G401.6 (cell line): ENCODE data around the gene MEF2C.

Experiments
- FAIRE-seq: peaks from 2 replicates; lab custom pipeline; 2012; peaks lifted over from hg19 to GRCh38; lab: Jason Lieb, UNC

The MEF2C gene

GRCh38 chr5:88673253-88674105, 209.5 kb downstream of the MEF2C start:
- FAIRE-seq = no peak

- no peak for FAIRE-seq
Measured at GRCh38 chr5:88672644-88673252, 210.2 kb downstream of the MEF2C start.

- FAIRE-seq = no peak
Measured at GRCh38 chr5:88671505-88672499, 211.2 kb downstream of the MEF2C start.

GRCh38 chr5:88671106-88671504, 211.9 kb downstream of the MEF2C start:
- no peak for FAIRE-seq

GRCh38 chr5:88670461-88670860, 212.5 kb downstream of the MEF2C start:
- no peak for FAIRE-seq

- FAIRE-seq = no peak
Measured at GRCh38 chr5:88669371-88670050, 213.5 kb downstream of the MEF2C start.

- no peak for FAIRE-seq
Measured at GRCh38 chr5:88667496-88668201, 215.3 kb downstream of the MEF2C start.
